Esophagus muscularis mucosa (tissue), 3 donors: ENCODE measurements around the gene CPAMD8.

Source experiments
- POLR2AphosphoS5 ChIP-seq, 2 donors: sonication (generic); formaldehyde crosslinking; IDR thresholded peaks; one replicate each; pipeline ENCODE4 v1.6.1; 2017; ENCODE audit warnings: antibody characterized with exemption in 2 of 2
- TF ChIP-seq, protein P1 (sequence below), 3 experiments: fragments of 200-600 bp in 2 of 3; fragments of 450-650 bp in 1 of 3; sonication (generic) in 2 of 3; IDR thresholded peaks; one replicate each; pipeline ENCODE4 v1.5.1; 2017 to 2019; ENCODE audit warnings: antibody characterized with exemption in 3 of 3, mild to moderate bottlenecking in 2 of 3, moderate library complexity in 1 of 3

DNA sequence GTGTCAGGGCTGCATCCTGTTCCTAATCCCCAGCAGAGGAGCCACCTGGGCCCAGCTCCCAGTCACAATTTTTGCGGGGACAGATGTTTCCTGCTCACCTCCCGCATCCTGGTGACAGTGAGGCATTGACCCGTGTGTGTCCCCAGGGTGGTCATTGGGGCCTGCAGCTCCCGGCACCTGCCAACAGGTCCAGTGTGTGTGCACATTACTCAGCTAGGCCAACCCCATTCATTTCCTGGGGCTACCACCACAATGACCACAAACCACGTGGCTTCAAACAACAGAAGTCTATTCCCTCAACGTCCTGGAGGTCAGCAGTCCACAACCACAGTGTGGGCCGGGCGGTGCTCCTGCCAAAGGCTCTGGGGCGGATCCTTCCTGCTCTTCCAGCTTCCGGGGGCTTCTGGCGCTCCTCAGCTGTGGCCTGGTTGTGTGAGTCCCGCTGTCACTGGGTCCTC is 149.7 kb downstream of the CPAMD8 start:
- TF ChIP-seq, protein P1, sequence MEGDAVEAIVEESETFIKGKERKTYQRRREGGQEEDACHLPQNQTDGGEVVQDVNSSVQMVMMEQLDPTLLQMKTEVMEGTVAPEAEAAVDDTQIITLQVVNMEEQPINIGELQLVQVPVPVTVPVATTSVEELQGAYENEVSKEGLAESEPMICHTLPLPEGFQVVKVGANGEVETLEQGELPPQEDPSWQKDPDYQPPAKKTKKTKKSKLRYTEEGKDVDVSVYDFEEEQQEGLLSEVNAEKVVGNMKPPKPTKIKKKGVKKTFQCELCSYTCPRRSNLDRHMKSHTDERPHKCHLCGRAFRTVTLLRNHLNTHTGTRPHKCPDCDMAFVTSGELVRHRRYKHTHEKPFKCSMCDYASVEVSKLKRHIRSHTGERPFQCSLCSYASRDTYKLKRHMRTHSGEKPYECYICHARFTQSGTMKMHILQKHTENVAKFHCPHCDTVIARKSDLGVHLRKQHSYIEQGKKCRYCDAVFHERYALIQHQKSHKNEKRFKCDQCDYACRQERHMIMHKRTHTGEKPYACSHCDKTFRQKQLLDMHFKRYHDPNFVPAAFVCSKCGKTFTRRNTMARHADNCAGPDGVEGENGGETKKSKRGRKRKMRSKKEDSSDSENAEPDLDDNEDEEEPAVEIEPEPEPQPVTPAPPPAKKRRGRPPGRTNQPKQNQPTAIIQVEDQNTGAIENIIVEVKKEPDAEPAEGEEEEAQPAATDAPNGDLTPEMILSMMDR (IDR thresholded peaks at IDR 0.05) = no peak
- TF ChIP-seq POLR2AphosphoS5 (IDR thresholded peaks at IDR 0.05) = peak in 1 of 2 donors; percentile 37
